CD4-positive, alpha-beta T cell treated with Interleukin-15 for 4 hours (primary cell): ENCODE results near the gene CDKN2C.

Experiments used
- DNase-seq: peaks from one replicate; pipeline ENCODE4 v3.0.0-alpha.2; 2020; ENCODE audit warnings: low spot score

Gene CDKN2C

GRCh38 chr1:50964863-50965262 lies 5.2 kb upstream of the CDKN2C start:
- DNase-seq, result no peak

DNA sequence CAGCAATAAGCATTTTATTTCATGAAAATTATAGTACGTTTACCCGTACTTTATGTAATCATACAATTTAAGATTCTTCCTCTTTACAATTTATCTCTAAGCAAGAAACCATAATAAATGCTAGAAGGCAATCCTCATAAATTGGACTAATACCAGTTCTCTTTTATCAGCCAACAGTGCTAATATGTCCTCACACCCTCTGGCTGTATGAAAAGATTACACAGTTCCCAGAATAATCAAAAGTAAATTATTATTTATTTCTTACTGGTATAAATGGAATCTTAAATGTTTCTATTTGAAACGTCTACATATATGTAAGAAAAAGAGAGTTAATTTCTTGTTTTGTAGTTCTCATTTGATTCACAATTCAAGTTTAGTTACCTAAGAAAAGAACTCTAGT lies 3.1 kb upstream of the CDKN2C start:
- no peak for DNase-seq

- no peak for DNase-seq
Measured at GRCh38 chr1:50967416-50968157, 2.5 kb upstream of the CDKN2C start.

DNA sequence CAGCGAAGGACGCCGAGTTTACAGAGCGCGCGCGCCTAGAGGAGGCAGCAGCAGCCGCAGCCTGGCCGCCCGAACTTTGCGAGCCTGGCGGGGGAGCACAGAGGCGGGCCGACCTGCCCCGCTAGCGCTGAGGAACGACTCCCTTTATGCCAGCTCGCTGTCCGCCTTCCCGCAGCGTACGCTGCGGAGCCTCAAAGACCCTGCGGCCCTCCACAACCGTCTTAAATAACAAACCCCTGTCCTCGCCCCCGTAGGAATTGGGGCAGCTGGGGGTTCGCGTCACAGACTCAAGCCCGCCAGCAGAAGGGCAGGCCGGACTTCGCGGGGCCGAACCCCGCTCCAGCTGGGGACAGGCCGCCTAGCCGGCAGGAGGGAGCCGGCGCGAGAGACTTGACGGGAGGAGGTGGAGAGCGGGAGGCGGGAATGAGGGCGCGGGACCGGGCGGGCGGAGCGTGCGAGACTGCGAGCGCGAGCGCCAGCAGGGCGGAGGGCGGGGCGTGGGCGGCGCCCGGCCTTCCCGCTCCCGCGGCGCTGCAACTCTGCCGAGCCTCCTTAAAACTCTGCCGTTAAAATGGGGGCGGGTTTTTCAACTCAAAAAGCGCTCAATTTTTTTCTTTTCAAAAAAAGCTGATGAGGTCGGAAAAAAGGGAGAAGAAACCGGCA lies 1.8 kb upstream of the CDKN2C start:
- peak; percentile 80 for DNase-seq

- DNase-seq, result peak; percentile 10
Measured at GRCh38 chr1:50968821-50969610, 1.0 kb upstream of the CDKN2C start.

DNA sequence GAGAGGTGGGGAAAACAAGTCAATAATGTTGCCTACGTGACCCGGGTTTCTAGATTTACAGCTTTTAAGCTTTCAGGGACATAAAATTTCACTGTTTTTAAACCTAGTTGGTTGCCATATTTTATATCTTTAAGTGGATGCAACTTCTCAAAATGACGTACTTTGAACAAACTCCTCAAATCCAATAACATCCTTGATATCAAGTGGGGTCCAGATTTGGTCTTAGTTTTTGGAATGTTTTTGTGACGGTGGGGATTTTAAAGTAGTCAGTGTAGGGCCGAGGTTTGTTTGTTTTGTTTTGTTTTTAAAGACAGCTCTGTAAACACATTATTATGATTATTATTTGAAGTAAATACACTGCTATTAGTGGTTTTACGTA lies 453 bp downstream of the CDKN2C start:
- DNase-seq, result no peak

- no peak for DNase-seq
Measured at GRCh38 chr1:50970931-50971582, 1.0 kb downstream of the CDKN2C start.

- DNase-seq, result no peak
Measured at GRCh38 chr1:50971748-50972305, 1.8 kb downstream of the CDKN2C start.

DNA sequence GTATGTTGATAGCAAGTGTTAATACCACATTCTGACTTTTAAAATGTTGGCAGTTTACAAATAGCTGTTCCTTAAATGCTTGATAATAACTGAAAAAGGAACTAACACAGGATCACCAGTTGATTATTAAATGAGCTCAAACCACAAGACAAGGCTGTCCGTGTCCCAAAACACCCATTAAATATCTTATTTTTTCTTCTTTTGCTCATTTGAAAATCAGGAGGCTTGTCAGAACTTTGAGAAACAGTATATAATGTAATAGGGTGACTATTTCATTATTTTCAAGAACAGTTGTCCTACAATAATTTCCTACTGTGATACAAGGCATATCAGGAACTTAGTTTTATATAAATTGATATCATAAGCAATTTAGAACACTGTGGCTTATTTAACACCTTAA lies 2.7 kb downstream of the CDKN2C start:
- no peak for DNase-seq

- DNase-seq, result no peak
Measured at GRCh38 chr1:50973255-50973654, 3.2 kb downstream of the CDKN2C start.

GRCh38 chr1:50973875-50974617 lies 4.0 kb downstream of the CDKN2C start:
- no peak for DNase-seq

DNA sequence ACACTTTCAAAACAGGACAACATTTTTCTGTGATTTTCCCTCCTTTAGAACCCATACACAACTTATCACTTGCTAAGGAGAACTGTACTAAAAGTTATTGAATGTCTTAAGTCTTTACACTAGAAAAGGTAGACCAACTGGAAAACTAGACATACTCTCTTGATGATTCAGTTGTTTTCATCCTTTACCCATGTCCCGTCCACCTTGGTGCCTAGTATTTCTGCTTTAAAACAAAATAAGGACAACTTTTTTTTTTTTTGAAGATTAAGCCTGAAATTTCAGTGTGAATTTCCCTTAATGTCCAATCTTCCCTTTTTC lies 4.5 kb downstream of the CDKN2C start:
- DNase-seq, result no peak

GRCh38 chr1:50975436-50975835 lies 5.4 kb downstream of the CDKN2C start:
- no peak for DNase-seq

GRCh38 chr1:50976111-50976889 lies 6.3 kb downstream of the CDKN2C start:
- no peak for DNase-seq

- peak; percentile 25 for DNase-seq
Measured at GRCh38 chr1:50976890-50977574, 7.0 kb downstream of the CDKN2C start.

GRCh38 chr1:50977575-50978143 lies 7.6 kb downstream of the CDKN2C start:
- peak; percentile 16 for DNase-seq

GRCh38 chr1:50978144-50978851 lies 8.3 kb downstream of the CDKN2C start:
- peak; percentile 17 for DNase-seq

- DNase-seq, result no peak
Measured at GRCh38 chr1:50978852-50979781, 9.1 kb downstream of the CDKN2C start.
